ENCODE data around the gene C4A.
"Not testable (repeated sequence)": the region's sequence is repeated elsewhere in the genome, so short reads cannot be mapped to it uniquely, and the experiment has no call there.

DNA sequence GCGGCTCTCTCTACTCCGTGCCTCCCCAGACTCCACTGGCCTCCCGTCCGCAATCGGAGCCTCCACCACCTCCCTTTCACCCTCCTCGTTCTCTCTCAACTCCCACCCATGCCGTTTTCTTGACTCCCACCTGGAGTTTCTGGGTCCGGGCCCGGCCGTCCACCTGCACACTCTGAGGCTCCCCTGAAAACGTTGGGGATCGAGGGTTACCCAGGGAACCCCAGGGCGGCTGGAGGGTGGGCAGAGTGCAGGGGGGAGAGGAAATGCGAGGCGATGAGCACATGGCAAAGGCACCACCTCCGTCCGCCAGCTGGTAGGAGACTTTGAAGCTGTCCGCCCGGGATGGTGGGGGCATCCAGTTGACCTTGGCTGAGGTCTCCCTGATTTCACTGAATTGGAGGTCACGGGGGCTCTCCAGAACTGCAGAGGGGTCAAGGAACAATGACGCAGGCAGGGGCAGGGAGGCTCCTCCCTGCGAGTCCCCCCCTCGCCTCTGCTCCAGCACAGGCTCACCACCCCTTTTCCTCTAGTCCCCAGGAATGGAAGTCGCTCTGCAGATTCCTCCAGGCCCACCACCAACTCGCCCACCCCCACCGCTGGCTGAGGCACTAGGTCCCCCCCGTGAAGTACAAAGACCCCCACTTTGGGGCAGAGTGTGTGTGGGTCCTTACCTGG lies 29.1 kb downstream of the C4A start:
- not testable (repeated sequence) for TF ChIP-seq ZNF70 (CRISPR knock-in tag; IDR thresholded peaks at IDR 0.05); ISL1 (CRISPR knock-in tag; IDR thresholded peaks at IDR 0.05); ZFP3 (CRISPR knock-in tag; IDR thresholded peaks at IDR 0.05); ZFP30 (CRISPR knock-in tag; IDR thresholded peaks at IDR 0.05); TOX (CRISPR knock-in tag; IDR thresholded peaks at IDR 0.05; ENCODE audit: borderline replicate concordance); PATZ1 (CRISPR knock-in tag; IDR thresholded peaks at IDR 0.05; ENCODE audit: borderline replicate concordance); POU6F1 (CRISPR knock-in tag; IDR thresholded peaks at IDR 0.05; ENCODE audit: borderline replicate concordance, low read depth)
